Neural progenitor cell (in vitro differentiated cells): Measurements from ENCODE around the gene COMMD1. TPM values are rescaled to one million over a fixed set of nuclear protein-coding genes. Genes with fewer than 3 reads are reported as not detected.

ENCODE experiments used
- DNase-seq: peaks from one replicate; pipeline ENCODE4 v3.0.0-alpha.2; 2016; ENCODE audit warnings: low spot score
- H2AFZ ChIP-seq: fragments of 200-600 bp; sonication (generic); replicated peaks from 2 replicates; pipeline ENCODE4 v1.6.1; 2016; ENCODE audit warnings: antibody characterized with exemption
- H3F3A ChIP-seq: fragments of 200-600 bp; sonication (generic); 2 replicates; pipeline ENCODE4 v1.6.1; 2016; ENCODE audit warnings: antibody characterized with exemption, low read depth
- H3K27ac ChIP-seq: fragments of 200-600 bp; sonication (generic); 2 replicates; pipeline ENCODE4 v1.5.1; 2016; ENCODE audit warnings: mild to moderate bottlenecking
- H3K27me3 ChIP-seq: fragments of 200-600 bp; sonication (generic); 2 replicates; pipeline ENCODE4 v1.6.1; 2016; ENCODE audit warnings: mild to moderate bottlenecking, moderate library complexity
- H3K36me3 ChIP-seq: fragments of 200-600 bp; sonication (generic); 2 replicates; pipeline ENCODE4 v1.5.1; 2016
- H3K4me1 ChIP-seq: fragments of 200-600 bp; sonication (generic); 2 replicates; pipeline ENCODE4 v1.6.1; 2016; ENCODE audit warnings: mixed run types
- H3K4me2 ChIP-seq: fragments of 200-600 bp; sonication (generic); 2 replicates; pipeline ENCODE4 v1.6.1; 2016
- H3K4me3 ChIP-seq: fragments of 200-600 bp; sonication (generic); 2 replicates; pipeline ENCODE4 v1.5.1; 2016
- H3K79me2 ChIP-seq: fragments of 200-600 bp; sonication (generic); 2 replicates; pipeline ENCODE4 v1.6.1; 2016; ENCODE audit warnings: low read depth
- H3K9ac ChIP-seq: fragments of 200-600 bp; sonication (generic); 2 replicates; pipeline ENCODE4 v1.6.1; 2016
- H3K9me3 ChIP-seq: fragments of 200-600 bp; sonication (generic); 2 replicates; pipeline ENCODE4 v1.5.1; 2016; ENCODE audit warnings: low read depth
- H4K20me1 ChIP-seq: fragments of 200-600 bp; sonication (generic); 2 replicates; pipeline ENCODE4 v1.6.1; 2016; ENCODE audit warnings: low read depth
- H3K27ac Mint-ChIP-seq: 3 replicates; pipeline ENCODE4 v1.8.0; 2021; ENCODE audit warnings: mixed read lengths
- H3K27me3 Mint-ChIP-seq: 2 replicates; pipeline ENCODE4 v1.8.0; 2022; ENCODE audit warnings: low read depth, mild to moderate bottlenecking, inconsistent platforms, moderate library complexity, mixed read lengths; ENCODE audit not compliant: insufficient read depth
- H3K36me3 Mint-ChIP-seq: 3 replicates; pipeline ENCODE4 v1.8.0; 2021; ENCODE audit warnings: mixed read lengths
- H3K4me1 Mint-ChIP-seq: 3 replicates; pipeline ENCODE4 v1.8.0; 2021; ENCODE audit warnings: mixed read lengths
- H3K4me3 Mint-ChIP-seq: 3 replicates; pipeline ENCODE4 v1.8.0; 2021; ENCODE audit warnings: mild to moderate bottlenecking, moderate library complexity, mixed read lengths
- H3K9me3 Mint-ChIP-seq: 3 replicates; pipeline ENCODE4 v1.8.0; 2020; ENCODE audit warnings: mixed read lengths
- CTCF ChIP-seq: fragments of 200-600 bp; sonication (generic); IDR thresholded peaks from 2 replicates; pipeline ENCODE4 v1.5.1; 2017; ENCODE audit warnings: antibody characterized with exemption, mild to moderate bottlenecking
- EZH2 ChIP-seq: fragments of 200-600 bp; sonication (generic); IDR thresholded peaks from 2 replicates; pipeline ENCODE4 v1.6.1; 2017; ENCODE audit warnings: antibody characterized with exemption, mild to moderate bottlenecking, moderate library complexity
- EZH2phosphoT487 ChIP-seq: fragments of 200-600 bp; sonication (generic); IDR thresholded peaks from 2 replicates; pipeline ENCODE4 v1.6.1; 2017; ENCODE audit warnings: antibody characterized with exemption
- total RNA-seq: library from RNA; depleted of rRNA; stranded (reverse); fragments of >200 nt; gene quantifications from 2 replicates; pipeline ENCODE4 v1.2.3, GENCODE V29; 2015; ENCODE audit warnings: low replicate concordance

The COMMD1 gene
- total RNA-seq, 1 donor from 2014 or later, result 26.7 TPM

- no peaks in the 10 kb centered on the region for H3K9me3 ChIP-seq
- no peaks in the 10 kb centered on the region for H3K9me3 Mint-ChIP-seq
- no peak overlapping the region for H3K4me3 ChIP-seq
- DNase-seq, result no peak
- H3K27ac Mint-ChIP-seq, result no peak overlapping the region
- peaks cover 6% of the 10 kb centered on the region for H3K36me3 ChIP-seq
- H4K20me1 ChIP-seq, result no peaks in the 10 kb centered on the region
- H3K4me2 ChIP-seq, result no peak overlapping the region
- H3K9ac ChIP-seq, result no peak overlapping the region
- H3K4me1 Mint-ChIP-seq, result peaks cover 4% of the 10 kb centered on the region
- no peaks in the 10 kb centered on the region for H3F3A ChIP-seq
- H3K27ac ChIP-seq, result peak overlapping the region; percentile 41
- H2AFZ ChIP-seq, result no peak overlapping the region
- TF ChIP-seq EZH2, result no peak
- no peak for TF ChIP-seq EZH2phosphoT487
- no peak for TF ChIP-seq CTCF
- no peaks in the 10 kb centered on the region for H3K27me3 ChIP-seq
- peaks cover 2% of the 10 kb centered on the region for H3K27me3 Mint-ChIP-seq
- H3K4me3 Mint-ChIP-seq, result no peak overlapping the region
- H3K79me2 ChIP-seq, result peaks cover 5% of the 10 kb centered on the region
- H3K4me1 ChIP-seq, result no peaks in the 10 kb centered on the region
- no peaks in the 10 kb centered on the region for H3K36me3 Mint-ChIP-seq
These were observed 56.9 kb downstream of the COMMD1 start for GRCh38 chr2:61962095-61962984.

- Histone ChIP-seq H3K79me2 (no peaks in the 10 kb centered on the region), H3K27me3 (no peaks in the 10 kb centered on the region), H3K9me3 (no peaks in the 10 kb centered on the region), H4K20me1 (no peaks in the 10 kb centered on the region), H3K9ac (no peak overlapping the region), H3K27ac (no peak overlapping the region), H3K4me3 (no peak overlapping the region), H3K4me1 (peaks cover 4% of the 10 kb centered on the region), H2AFZ (no peak overlapping the region), H3K4me2 (no peak overlapping the region), H3F3A (peaks cover 2% of the 10 kb centered on the region), H3K36me3 (no peaks in the 10 kb centered on the region)
- peaks cover 2% of the 10 kb centered on the region for H3K4me1 Mint-ChIP-seq
- H3K4me3 Mint-ChIP-seq, result no peak overlapping the region
- H3K36me3 Mint-ChIP-seq, result no peaks in the 10 kb centered on the region
- no peak for DNase-seq
- no peaks in the 10 kb centered on the region for H3K9me3 Mint-ChIP-seq
- H3K27ac Mint-ChIP-seq, result no peak overlapping the region
- TF ChIP-seq CTCF (no peak), EZH2 (no peak), EZH2phosphoT487 (no peak)
- peaks cover 2% of the 10 kb centered on the region for H3K27me3 Mint-ChIP-seq
These were observed 60.7 kb downstream of the COMMD1 start for GRCh38 chr2:61966087-61966727.

- Histone ChIP-seq H3K27me3 (no peaks in the 10 kb centered on the region), H3K36me3 (no peaks in the 10 kb centered on the region), H3K79me2 (no peaks in the 10 kb centered on the region), H3K4me1 (peaks cover 8% of the 10 kb centered on the region), H3F3A (peaks cover 4% of the 10 kb centered on the region), H3K9ac (no peak overlapping the region), H3K4me3 (no peak overlapping the region), H4K20me1 (no peaks in the 10 kb centered on the region), H3K9me3 (no peaks in the 10 kb centered on the region), H3K4me2 (no peak overlapping the region), H3K27ac (no peak overlapping the region), H2AFZ (no peak overlapping the region)
- Mint-ChIP-seq H3K36me3 (no peaks in the 10 kb centered on the region), H3K27ac (no peak overlapping the region), H3K27me3 (peaks cover 2% of the 10 kb centered on the region), H3K4me3 (no peak overlapping the region), H3K9me3 (no peaks in the 10 kb centered on the region), H3K4me1 (peaks cover 3% of the 10 kb centered on the region)
- no peak for DNase-seq
- TF ChIP-seq EZH2phosphoT487 (no peak), EZH2 (no peak), CTCF (no peak)
These were observed 61.8 kb downstream of the COMMD1 start for GRCh38 chr2:61967262-61967661.
